Astrocyte of the hippocampus (primary cell): ENCODE measurements around the gene RAB13.
"Not testable (repeated sequence)": the region's sequence is repeated elsewhere in the genome, so short reads cannot be mapped to it uniquely, and the experiment has no call there.

Experiments
- DNase-seq: peaks from one replicate; pipeline ENCODE4 v3.0.0; 2011; ENCODE audit warnings: low read depth, low spot score

The RAB13 gene

DNA sequence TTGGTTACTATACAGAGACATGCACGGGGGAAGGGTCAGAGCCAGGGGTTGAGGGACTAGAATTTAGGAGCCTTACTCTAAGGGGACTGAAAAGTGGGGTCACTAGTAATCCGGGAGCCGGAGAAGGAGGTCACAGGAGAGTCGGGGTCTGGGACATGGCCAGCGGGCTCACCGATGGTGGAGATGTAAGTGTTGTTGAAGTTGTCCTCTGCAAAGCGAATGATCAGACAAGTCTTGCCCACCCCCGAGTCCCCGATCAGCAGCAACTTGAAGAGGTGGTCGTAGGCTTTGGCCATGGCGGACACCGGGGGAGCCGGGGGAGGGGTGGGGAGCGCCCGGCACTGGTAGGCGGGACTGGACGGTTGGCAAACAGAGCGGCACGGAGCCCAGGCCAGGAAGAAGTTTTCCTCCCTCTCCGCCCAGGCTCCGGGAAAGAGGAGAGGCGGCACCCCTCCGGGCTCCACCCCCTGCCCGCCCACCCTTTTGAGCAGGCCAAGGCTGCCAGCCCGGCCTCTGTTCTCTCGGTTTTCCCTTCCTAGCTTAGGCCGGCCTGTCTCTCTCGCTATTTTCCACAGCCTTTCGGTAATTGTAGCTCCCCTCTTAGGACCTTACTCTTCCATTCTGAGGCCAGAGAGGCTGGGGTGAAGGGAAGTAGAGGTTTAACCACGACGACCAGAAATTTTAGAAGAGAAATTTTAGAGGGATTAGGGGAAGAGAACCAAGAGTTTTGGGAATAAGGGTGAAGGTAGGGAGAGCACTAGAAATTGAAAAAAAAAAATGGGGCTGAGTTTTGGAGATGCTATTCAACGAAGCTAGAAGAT, at the start of gene RAB13:
Gene RAB13, minus strand, starts transcription at position 399 of the 821 bp plus-strand sequence. Its CDS starts 103 bp downstream, at position 296.
- DNase-seq = peak; percentile 91

DNA sequence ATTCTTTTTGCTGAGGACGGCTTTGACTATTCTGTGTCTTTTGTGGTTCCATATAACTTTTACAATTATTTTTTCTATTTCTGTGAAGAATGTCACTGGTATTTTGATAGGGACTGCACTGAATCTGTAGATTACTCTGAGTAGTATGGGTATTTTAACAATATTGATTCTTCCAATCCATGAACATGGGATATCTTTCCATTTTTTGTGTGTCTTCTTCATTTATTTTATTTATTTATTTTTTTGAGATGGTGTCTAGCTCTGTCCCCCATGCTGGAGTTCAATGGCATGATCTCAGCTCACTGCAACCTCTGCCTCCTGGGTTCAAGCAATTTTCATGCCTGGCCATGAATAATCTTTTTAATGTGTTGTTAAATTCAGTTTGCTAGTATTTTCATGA, 47.6 kb upstream of the RAB13 start:
- DNase-seq = not testable (repeated sequence)

DNA sequence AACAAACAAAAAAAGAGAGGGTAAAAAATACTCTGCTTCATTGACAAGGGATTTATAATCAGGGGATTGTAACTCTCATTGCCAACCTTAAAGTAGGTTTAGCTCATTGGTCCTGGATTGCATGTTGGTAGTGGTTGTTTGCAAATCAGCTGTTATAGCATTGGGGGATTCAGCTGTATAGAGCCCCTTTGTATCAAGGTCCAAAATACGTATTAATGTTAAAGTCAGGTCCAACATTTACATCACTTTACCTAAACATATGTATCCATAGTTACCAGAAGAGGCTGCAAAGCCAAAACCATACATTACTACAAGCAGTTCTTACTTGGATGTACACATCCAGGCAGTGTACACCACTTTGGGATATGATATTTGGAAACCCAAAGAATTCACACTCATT, 33.8 kb upstream of the RAB13 start:
- no peak for DNase-seq

DNA sequence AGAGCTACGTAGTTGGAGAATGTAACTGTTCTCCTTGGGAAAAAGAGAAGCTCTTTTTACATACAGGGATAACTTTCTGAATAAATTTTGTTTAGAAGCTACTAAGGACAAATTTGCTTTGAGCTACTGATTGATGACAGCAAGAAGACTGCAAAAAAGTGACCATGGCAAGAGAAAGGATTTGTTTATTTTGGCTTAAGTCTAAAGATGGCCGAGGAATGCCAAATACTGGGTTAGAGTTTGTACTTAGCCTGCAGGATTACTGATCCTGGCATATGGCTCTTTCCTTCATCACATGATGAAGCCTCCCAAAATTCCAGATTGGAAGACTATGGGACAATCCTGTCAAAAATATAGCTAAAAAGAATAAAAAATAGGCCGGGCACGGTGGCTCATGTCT, 33.1 kb upstream of the RAB13 start:
- DNase-seq = no peak

GRCh38 chr1:154014154-154014907, 28.2 kb upstream of the RAB13 start:
- DNase-seq = no peak

DNA sequence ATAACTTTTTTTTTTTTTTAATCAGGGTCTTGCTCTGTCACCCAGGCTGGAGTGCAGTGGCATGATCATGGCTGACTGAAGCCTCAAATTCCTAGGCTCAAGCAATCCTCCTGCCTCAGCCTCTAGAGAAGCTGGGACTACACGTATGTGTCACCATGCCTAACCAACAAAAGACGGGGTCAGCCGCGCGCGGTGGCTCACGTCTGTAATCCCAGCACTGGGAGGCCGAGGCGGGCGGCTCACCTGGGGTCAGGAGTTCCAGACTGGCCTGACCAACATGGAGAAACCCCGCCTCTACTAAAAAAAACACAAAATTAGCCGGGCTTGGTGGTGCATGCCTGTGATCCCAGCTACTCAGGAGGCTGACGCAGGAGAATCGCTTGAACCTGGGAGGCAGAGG, 26.4 kb upstream of the RAB13 start:
- not testable (repeated sequence) for DNase-seq

GRCh38 chr1:154012129-154012528, 26.0 kb upstream of the RAB13 start:
- no peak for DNase-seq

DNA sequence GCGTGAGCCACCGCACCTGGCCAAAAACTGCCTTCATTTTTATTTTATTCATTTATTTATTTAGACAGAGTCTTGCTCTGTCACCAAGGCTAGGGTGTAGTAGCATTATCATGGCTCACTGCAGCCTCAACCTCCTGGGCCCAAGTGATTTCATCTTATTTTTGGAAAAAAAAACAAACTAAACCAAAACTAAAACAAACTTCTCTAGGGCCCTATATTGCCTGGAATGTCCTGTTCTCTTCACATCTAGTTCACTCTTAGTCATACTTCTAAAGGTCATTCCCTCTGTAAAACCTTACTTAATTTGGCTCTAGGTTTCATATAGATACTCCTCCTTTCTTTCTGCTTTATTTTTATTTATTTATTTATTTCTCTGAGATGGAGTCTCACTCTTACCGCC, 20.0 kb upstream of the RAB13 start:
- peak; percentile 32 for DNase-seq

DNA sequence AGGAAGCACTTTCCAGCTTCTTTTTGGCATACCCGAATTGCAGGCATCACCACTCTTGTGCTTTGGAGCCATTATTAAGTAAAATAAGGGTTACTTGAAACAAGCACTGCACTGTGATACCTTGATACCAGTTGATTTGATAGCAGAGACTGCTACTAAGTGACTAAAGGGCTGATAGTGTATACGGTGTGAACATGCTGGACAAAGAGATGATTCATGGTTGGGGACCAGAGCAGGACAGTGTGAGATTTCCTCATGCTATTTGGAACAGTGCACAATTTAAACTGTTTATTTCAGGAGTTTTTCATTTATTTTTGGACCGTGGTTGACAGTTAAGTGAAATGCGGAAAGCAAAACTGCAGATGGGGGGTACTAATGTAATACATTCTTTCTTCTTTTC, 14.3 kb upstream of the RAB13 start:
- DNase-seq = no peak

DNA sequence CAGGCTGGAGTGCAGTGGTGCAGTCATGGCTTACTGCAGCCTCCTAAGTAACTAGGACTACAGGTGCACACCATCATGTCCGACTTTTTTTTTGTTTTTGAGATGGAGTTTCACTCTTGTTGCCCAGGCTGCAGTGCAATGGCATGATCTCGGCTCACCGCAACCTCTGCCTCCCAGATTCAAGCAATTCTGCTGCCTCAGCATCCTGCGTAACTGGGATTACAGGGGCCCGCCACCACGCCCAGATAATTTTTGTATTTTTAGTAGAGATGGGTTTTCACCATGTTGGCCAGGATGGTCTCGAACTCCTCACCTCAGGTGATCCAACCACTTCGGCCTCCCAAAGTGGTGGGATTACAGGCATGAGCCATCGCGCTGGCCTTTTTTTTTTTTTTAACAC, 10.7 kb upstream of the RAB13 start:
- not testable (repeated sequence) for DNase-seq

DNA sequence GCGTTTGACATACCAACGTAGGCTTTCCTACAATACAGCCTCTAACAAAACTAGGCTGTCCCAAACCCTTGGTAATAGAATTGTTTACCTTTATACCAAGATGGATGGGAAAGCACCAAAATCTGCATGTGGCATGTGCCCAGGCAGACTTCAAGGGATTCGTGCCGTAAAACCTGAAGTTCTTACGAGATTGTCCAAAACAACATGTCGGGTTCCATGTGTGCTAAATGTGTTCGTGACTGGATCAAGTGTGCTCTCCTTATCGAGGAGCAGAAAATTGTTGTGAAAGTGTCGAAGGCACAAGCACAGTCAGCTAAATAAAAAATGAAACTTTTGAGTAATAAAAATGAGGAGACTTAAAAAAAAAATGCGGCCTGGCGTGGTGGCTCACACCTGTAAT, 9.5 kb upstream of the RAB13 start:
- DNase-seq = no peak

DNA sequence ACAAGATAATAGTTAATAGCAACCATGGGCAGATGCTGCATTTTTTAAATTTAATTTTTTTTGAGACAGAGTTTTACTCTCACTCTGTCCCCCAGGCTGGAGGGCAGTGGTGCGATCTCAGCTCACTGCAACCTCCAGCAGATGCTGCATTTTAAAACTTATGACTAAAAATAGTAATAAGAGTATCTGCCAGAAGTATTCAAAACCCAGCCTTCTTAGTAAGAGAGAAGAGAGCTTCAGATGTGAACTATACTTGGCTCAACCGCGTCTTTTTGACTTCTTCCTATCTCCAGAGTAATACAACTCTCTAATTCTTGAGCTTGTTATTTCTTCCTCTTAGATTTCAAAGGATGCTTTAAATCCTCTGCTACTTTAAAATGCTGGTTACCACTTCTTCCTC, 9.1 kb upstream of the RAB13 start:
- DNase-seq = no peak

DNA sequence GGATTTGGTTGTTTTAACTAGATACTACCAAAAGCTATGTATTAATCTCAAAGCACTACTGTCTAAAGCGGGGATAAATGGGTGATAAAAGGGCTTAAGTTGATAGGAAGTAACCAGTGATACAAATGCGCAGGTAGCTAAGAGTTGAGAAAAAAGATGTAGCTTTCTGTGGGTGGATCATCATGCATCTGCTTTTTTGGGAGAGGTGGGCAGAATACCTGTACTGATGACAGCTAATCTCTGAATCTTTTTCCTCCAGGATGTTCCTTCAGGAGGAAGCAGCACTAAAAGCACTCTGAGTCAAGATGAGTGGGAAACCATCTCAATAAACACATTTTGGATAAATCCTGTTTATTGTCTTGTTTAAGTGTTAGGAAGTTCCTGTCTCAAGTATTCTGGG, 5.7 kb upstream of the RAB13 start:
- no peak for DNase-seq

DNA sequence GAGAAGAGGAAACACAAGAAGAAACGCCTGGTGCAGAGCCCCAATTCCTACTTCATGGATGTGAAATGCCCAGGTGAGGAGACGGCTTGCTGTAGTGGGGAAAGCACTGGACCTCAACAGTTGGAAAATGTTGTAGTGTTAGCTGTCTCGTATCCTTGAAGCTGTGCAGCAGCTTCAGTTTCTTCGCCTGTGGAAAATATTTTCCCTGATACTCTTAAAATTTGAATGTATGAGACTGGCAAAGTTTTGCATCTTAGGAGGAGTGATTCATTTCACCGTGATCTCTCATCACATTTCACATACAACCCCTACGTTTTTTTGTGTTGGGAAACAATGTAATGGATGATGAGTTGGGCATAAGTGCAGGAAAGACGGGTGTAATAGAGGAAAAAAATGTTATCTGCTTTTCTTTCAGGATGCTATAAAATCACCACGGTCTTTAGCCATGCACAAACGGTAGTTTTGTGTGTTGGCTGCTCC, 5.1 kb upstream of the RAB13 start:
- no peak for DNase-seq

DNA sequence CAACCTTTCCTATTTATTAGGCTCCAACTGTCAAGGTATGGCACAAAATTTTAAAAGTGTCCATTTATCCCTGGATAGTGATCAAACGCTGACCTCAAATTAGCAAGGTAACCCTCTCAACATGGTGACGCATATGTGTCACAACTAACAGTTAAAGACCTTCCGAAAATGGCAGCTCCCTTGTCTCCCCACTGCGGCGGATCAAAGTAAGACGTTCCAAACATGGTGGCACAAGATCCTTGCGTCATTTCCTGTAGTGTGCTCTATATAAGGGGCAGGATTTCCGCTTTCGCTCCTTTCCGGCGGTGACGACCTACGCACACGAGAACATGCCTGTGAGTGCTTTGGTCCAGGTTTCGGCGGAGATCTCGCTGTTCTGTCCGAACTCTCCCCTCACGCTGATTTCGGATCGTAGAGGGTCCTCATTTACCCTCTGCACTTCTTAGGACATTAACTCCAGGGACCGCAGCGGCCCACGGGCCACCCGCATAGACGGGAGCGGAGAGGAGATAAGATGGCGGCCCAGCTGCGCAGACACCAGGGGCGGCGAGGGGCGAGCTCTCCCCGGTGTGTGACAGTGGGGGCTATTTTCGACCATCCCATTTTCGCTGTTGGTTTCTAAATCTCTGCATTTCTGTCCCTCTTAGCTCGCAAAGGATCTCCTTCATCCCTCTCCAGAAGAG, 4.5 kb upstream of the RAB13 start, which contains the start of gene RPS27:
Gene RPS27, plus strand, starts transcription at position 295 of the 683 bp plus-strand sequence. Its CDS starts 35 bp downstream, at position 330.
- peak; percentile 97 for DNase-seq

- no peak for DNase-seq
Measured at GRCh38 chr1:153987621-153988020, 1.5 kb upstream of the RAB13 start.

DNA sequence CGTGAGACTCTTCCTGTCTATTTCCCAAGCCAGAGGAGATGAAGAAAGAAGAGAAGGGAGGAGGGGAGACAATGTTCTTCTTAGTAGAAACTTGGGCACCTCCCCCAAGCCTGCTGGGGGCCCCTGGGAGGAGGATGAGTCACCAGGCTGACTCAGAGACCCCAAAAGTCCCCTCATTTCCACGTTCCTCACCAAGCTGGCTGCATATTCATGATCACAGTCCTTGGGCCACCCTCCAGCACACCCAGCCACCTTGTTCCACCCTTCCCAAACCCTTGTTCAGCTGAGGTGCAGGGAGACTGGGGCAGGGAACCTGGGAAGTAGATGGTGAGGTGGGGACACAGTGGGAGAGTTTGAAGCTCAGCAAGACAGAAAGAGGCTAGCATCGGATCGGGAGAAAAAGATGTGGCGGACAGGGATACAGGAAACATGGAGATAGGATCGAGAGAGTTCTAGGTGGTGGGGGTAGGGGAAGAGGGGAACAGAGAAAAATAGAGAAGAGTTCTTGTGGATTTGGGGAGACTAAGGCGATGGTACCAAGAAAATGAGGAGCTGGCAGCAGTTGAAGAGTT, 712 bp downstream of the RAB13 start:
- peak; percentile 68 for DNase-seq

DNA sequence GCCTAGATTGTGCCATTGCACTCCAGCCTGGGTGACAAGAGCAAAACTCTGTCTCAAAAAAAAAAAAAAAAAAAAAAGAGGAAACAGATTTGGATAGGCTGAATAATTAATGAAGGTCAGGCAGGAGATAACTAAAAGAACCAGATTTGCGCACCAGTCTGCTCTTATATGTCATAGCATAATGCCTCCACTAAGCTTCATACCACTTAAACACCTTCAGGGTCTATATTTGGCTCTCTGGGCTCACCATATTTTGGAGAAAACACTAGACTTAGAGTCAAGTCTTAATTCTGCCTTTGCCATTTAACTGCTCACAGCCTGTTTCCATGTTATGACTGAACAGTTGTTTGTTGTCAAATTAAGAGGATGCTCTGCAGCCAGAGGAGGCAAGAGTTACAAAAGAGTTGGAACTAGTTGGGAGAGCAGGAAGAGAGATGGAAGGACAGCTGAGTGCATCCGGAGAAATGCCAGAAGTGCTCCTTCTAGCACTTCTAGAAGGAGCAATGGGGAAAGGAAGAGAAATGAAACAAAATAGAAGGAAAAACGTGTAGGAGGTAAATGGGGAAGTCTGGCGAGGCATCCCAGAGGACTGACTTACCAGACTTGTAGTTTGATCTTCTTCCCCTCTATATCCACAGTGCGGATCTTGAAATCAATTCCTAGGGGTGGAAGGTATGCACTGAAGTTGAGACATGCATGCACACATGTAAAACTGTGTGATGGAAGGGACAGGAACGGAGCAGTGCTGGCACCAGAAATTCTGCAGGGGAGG, 1.8 kb downstream of the RAB13 start:
- no peak for DNase-seq

- DNase-seq = not testable (repeated sequence)
Measured at GRCh38 chr1:153981735-153982134, 4.4 kb downstream of the RAB13 start.

- not testable (repeated sequence) for DNase-seq
Measured at GRCh38 chr1:153979091-153979490, 7.0 kb downstream of the RAB13 start.
